CMK (cell line): ENCODE measurements around the gene LRMDA.
"Not testable (repeated sequence)": the region's sequence is repeated elsewhere in the genome, so short reads cannot be mapped to it uniquely, and the experiment has no call there.

Experiments
- DNase-seq: peaks from one replicate; pipeline ENCODE4 v3.0.0-alpha.2; 2010; ENCODE audit warnings: low read depth

Gene LRMDA

GRCh38 chr10:75508239-75508813, 76.9 kb downstream of the LRMDA start:
- no peak for DNase-seq

- DNase-seq = no peak
Measured at GRCh38 chr10:75508814-75509306, 77.4 kb downstream of the LRMDA start.

- no peak for DNase-seq
Measured at GRCh38 chr10:75509706-75510105, 78.3 kb downstream of the LRMDA start.

- DNase-seq = no peak
Measured at GRCh38 chr10:75511011-75511410, 79.6 kb downstream of the LRMDA start.

GRCh38 chr10:75512203-75512933, 80.9 kb downstream of the LRMDA start:
- DNase-seq = no peak

- no peak for DNase-seq
Measured at GRCh38 chr10:75513292-75513885, 82.0 kb downstream of the LRMDA start.

- no peak for DNase-seq
Measured at GRCh38 chr10:75514830-75515229, 83.4 kb downstream of the LRMDA start.

- DNase-seq = not testable (repeated sequence)
Measured at GRCh38 chr10:75516154-75516553, 84.7 kb downstream of the LRMDA start.

GRCh38 chr10:75519213-75519612, 87.8 kb downstream of the LRMDA start:
- not testable (repeated sequence) for DNase-seq

- not testable (repeated sequence) for DNase-seq
Measured at GRCh38 chr10:75521194-75521829, 89.9 kb downstream of the LRMDA start.

- no peak for DNase-seq
Measured at GRCh38 chr10:75525067-75525466, 93.6 kb downstream of the LRMDA start.

- DNase-seq = no peak
Measured at GRCh38 chr10:75525646-75526045, 94.2 kb downstream of the LRMDA start.

- DNase-seq = no peak
Measured at GRCh38 chr10:75527542-75527941, 96.1 kb downstream of the LRMDA start.

GRCh38 chr10:75528392-75528791, 97.0 kb downstream of the LRMDA start:
- DNase-seq = no peak

GRCh38 chr10:75530299-75530698, 98.9 kb downstream of the LRMDA start:
- no peak for DNase-seq

GRCh38 chr10:75531571-75532031, 100.2 kb downstream of the LRMDA start:
- no peak for DNase-seq

GRCh38 chr10:75532253-75532924, 101.0 kb downstream of the LRMDA start:
- DNase-seq = no peak

- DNase-seq = no peak
Measured at GRCh38 chr10:75538144-75538543, 106.7 kb downstream of the LRMDA start.

GRCh38 chr10:75538765-75539164, 107.3 kb downstream of the LRMDA start:
- no peak for DNase-seq

- no peak for DNase-seq
Measured at GRCh38 chr10:75540357-75540966, 109.0 kb downstream of the LRMDA start.

- DNase-seq = no peak
Measured at GRCh38 chr10:75540981-75541380, 109.6 kb downstream of the LRMDA start.

- DNase-seq = no peak
Measured at GRCh38 chr10:75541411-75541810, 110.0 kb downstream of the LRMDA start.
